GM23338 (cell line): ENCODE data around the gene CIAO3. TPM values are rescaled to one million over a fixed set of nuclear protein-coding genes. Genes with fewer than 3 reads are reported as not detected.
A peak's percentile ranks its signal among the peaks of the same experiment; 100 is the strongest.

ENCODE experiments used
- ATAC-seq: fragments of 200-7000 bp; cut with Tn5 transposase; 3 replicates; pipeline ENCODE4 v1.9.1; 2020
- DNase-seq: peaks from one replicate; pipeline ENCODE4 v3.0.0-alpha.2; 2015; ENCODE audit warnings: low spot score
- H2AFZ ChIP-seq: fragments of 200-600 bp; sonication (generic); 2 replicates; pipeline ENCODE4 v1.8.0; 2016; ENCODE audit warnings: antibody characterized with exemption, mild to moderate bottlenecking, moderate library complexity
- H3F3A ChIP-seq: fragments of 200-600 bp; sonication (generic); replicated peaks from 2 replicates; pipeline ENCODE4 v1.8.0; 2017; ENCODE audit warnings: antibody characterized with exemption, mixed run types, low read depth
- H3K27ac ChIP-seq: fragments of 200-600 bp; sonication (generic); 2 replicates; pipeline ENCODE4 v1.6.1; 2016; ENCODE audit warnings: low read depth
- H3K27me3 ChIP-seq: fragments of 200-600 bp; sonication (generic); 2 replicates; pipeline ENCODE4 v1.8.0; 2016; ENCODE audit warnings: mild to moderate bottlenecking, mixed run types, moderate library complexity; ENCODE audit not compliant: insufficient read depth
- H3K36me3 ChIP-seq: fragments of 200-600 bp; sonication (generic); 2 replicates; pipeline ENCODE4 v1.8.0; 2016; ENCODE audit warnings: mild to moderate bottlenecking; ENCODE audit not compliant: insufficient read depth
- H3K4me1 ChIP-seq: fragments of 200-600 bp; sonication (generic); 2 replicates; pipeline ENCODE4 v1.8.0; 2016; ENCODE audit warnings: mild to moderate bottlenecking, moderate library complexity; ENCODE audit not compliant: insufficient read depth
- H3K4me2 ChIP-seq: fragments of 200-600 bp; sonication (generic); 2 replicates; pipeline ENCODE4 v1.7.1; 2017; ENCODE audit warnings: mixed run types
- H3K4me3 ChIP-seq: fragments of 200-600 bp; sonication (generic); 2 replicates; pipeline ENCODE4 v1.6.1; 2016; ENCODE audit warnings: mixed run types
- H3K79me2 ChIP-seq: fragments of 200-600 bp; sonication (generic); replicated peaks from 2 replicates; pipeline ENCODE4 v1.8.0; 2017; ENCODE audit warnings: mild to moderate bottlenecking; ENCODE audit not compliant: insufficient read depth
- H3K9me2 ChIP-seq: fragments of 200-600 bp; sonication (generic); 2 replicates; pipeline ENCODE4 v1.8.0; 2017; ENCODE audit not compliant: insufficient read depth
- H4K20me1 ChIP-seq: fragments of 200-600 bp; sonication (generic); replicated peaks from 2 replicates; pipeline ENCODE4 v1.8.0; 2017; ENCODE audit warnings: mild to moderate bottlenecking; ENCODE audit not compliant: insufficient read depth
- H3K27ac Mint-ChIP-seq: 2 replicates; pipeline ENCODE4 v1.8.0; 2020; ENCODE audit warnings: inconsistent platforms, mild to moderate bottlenecking, moderate library complexity, mixed read lengths
- H3K27me3 Mint-ChIP-seq: 3 replicates; pipeline ENCODE4 v1.8.0; 2022; ENCODE audit warnings: low read depth, mild to moderate bottlenecking, moderate library complexity, mixed read lengths, inconsistent platforms; ENCODE audit not compliant: insufficient read depth, poor library complexity
- H3K36me3 Mint-ChIP-seq: 3 replicates; pipeline ENCODE4 v1.8.0; 2021; ENCODE audit warnings: low read depth, mild to moderate bottlenecking, inconsistent platforms, moderate library complexity, mixed read lengths
- H3K4me1 Mint-ChIP-seq: 3 replicates; pipeline ENCODE4 v1.8.0; 2020; ENCODE audit warnings: mild to moderate bottlenecking, inconsistent platforms, mixed read lengths
- H3K4me3 Mint-ChIP-seq: 3 replicates; pipeline ENCODE4 v1.8.0; 2021; ENCODE audit warnings: moderate library complexity, mild to moderate bottlenecking, inconsistent platforms, mixed read lengths
- H3K9me3 Mint-ChIP-seq: 3 replicates; pipeline ENCODE4 v1.8.0; 2020; ENCODE audit warnings: moderate library complexity, mild to moderate bottlenecking, inconsistent platforms, mixed read lengths
- CREB1 ChIP-seq: fragments of 250-450 bp; sonication (Bioruptor Pico); IDR thresholded peaks from 2 replicates; pipeline ENCODE4 v1.5.0; 2020; ENCODE audit warnings: low read depth, mild to moderate bottlenecking, moderate library complexity
- EZH2 ChIP-seq: fragments of 200-600 bp; sonication (generic); IDR thresholded peaks from one replicate; pipeline ENCODE4 v1.8.0; 2017; ENCODE audit warnings: antibody characterized with exemption, mild to moderate bottlenecking, low read depth; ENCODE audit not compliant: unreplicated experiment
- NANOG ChIP-seq: IDR thresholded peaks from 2 replicates; pipeline ENCODE4 v1.6.1; 2016; ENCODE audit warnings: antibody characterized with exemption, borderline replicate concordance
- POLR2AphosphoS5 ChIP-seq: IDR thresholded peaks from 2 replicates; pipeline ENCODE4 v1.6.1; 2016; ENCODE audit warnings: antibody characterized with exemption, low read depth
- ZNF331 ChIP-seq: fragments of 250-450 bp; sonication (Bioruptor Pico); IDR thresholded peaks from 2 replicates; pipeline ENCODE4 v1.5.0; 2020; ENCODE audit warnings: low read depth, mild to moderate bottlenecking, moderate library complexity
- polyA plus RNA-seq: library from polyadenylated mRNA; unstranded; fragments of >200 nt; fragmentation: Nextera tagmentation; extraction: Ambion mirVana; gene quantifications from 2 replicates; pipeline ENCODE4 v1.2.1, GENCODE V29; 2016
- total RNA-seq: library from RNA; depleted of rRNA; stranded (reverse); fragments of >200 nt; shearing (Covaris generic); gene quantifications from 2 replicates; pipeline ENCODE4 v1.2.3, GENCODE V29; 2014
- TF ChIP-seq, protein P1 (sequence below): IDR thresholded peaks from one replicate; pipeline ENCODE4 v1.6.1; 2018; ENCODE audit warnings: antibody characterized with exemption; ENCODE audit not compliant: unreplicated experiment
- TF ChIP-seq, protein P2 (sequence below): IDR thresholded peaks from 2 replicates; pipeline ENCODE4 v1.6.1; 2016; ENCODE audit warnings: antibody characterized with exemption
- TF ChIP-seq, protein P3 (sequence below), 2 experiments: fragments of 200-600 bp in 1 of 2; sonication (generic) in 1 of 2; conservative IDR thresholded peaks; 2 replicates each; pipeline versions ENCODE4 v1.5.1 to v1.6.1; 2016 to 2017; ENCODE audit warnings: antibody characterized with exemption in 2 of 2, low read depth in 2 of 2, mild to moderate bottlenecking in 2 of 2, moderate library complexity in 1 of 2

Gene CIAO3
- total and polyA plus RNA-seq, 2 experiments from 2014 or later: 13.0 to 42.3 TPM

DNA sequence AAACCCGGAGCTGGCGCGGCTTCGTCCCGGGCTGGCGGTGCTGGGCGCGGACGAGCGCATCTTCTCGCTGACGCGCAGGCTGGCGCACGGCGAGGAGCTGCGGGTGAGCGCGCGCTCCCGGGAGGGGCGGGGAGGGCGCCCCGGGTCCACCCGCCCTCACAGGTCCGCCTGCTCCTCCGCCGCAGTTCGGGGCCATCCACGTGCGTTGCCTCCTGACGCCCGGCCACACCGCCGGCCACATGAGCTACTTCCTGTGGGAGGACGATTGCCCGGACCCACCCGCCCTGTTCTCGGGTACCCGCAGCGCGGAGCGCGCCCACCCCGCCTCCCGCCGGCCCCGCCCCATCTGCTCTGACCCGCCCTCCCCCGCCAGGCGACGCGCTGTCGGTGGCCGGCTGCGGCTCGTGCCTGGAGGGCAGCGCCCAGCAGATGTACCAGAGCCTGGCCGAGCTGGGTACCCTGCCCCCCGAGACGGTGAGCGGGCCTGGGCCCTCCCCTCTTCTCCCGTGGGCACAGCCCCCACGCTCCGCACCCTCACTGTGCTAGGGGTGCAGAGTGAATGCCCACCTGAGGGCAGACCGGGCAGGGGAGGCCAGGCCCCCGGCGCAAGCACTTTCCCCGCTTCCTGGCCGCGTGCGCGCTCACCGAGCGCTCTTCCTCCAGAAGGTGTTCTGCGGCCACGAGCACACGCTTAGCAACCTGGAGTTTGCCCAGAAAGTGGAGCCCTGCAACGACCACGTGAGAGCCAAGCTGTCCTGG lies 12.5 kb downstream of the CIAO3 start (continued):
- TF ChIP-seq, protein P1, sequence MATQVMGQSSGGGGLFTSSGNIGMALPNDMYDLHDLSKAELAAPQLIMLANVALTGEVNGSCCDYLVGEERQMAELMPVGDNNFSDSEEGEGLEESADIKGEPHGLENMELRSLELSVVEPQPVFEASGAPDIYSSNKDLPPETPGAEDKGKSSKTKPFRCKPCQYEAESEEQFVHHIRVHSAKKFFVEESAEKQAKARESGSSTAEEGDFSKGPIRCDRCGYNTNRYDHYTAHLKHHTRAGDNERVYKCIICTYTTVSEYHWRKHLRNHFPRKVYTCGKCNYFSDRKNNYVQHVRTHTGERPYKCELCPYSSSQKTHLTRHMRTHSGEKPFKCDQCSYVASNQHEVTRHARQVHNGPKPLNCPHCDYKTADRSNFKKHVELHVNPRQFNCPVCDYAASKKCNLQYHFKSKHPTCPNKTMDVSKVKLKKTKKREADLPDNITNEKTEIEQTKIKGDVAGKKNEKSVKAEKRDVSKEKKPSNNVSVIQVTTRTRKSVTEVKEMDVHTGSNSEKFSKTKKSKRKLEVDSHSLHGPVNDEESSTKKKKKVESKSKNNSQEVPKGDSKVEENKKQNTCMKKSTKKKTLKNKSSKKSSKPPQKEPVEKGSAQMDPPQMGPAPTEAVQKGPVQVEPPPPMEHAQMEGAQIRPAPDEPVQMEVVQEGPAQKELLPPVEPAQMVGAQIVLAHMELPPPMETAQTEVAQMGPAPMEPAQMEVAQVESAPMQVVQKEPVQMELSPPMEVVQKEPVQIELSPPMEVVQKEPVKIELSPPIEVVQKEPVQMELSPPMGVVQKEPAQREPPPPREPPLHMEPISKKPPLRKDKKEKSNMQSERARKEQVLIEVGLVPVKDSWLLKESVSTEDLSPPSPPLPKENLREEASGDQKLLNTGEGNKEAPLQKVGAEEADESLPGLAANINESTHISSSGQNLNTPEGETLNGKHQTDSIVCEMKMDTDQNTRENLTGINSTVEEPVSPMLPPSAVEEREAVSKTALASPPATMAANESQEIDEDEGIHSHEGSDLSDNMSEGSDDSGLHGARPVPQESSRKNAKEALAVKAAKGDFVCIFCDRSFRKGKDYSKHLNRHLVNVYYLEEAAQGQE: no peak

DNA sequence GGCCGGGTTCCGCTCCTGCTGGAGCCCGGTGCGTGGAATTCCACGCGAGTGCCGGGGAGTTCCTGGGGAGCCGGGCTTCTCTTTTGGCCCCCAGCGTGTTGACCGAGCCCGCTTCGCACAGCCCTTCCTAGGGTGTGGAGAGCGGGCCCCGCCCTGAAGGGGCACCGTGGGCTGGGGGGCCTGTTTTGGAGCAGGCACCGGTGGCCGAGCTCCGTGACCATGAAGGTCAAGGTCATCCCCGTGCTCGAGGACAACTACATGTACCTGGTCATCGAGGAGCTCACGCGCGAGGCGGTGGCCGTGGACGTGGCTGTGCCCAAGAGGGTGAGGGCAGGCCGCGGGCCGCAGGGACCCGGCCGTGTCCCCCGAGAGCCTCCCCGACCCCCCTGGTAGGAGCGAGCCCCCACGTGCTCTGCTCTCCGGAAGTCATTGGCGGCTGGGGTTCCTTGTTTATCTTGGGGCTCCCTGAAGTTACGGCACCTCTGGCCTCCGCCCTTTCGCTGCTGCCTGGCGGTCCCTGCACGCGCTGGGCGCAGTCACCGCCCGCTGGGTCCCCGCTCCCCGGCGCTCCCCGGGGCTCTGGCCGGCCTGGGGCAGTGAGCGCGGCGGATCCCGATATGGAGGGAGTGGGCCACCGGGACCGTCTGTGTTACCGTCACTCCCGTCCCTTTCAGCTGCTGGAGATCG lies 13.4 kb downstream of the CIAO3 start:
- H3K27me3 Mint-ChIP-seq: peaks cover 18% of the 10 kb centered on the region
- peak overlapping the region; percentile 86 for H3K4me2 ChIP-seq
- H3K4me1 Mint-ChIP-seq: no peaks in the 10 kb centered on the region
- no peaks in the 10 kb centered on the region for H3K9me3 Mint-ChIP-seq
- H3K79me2 ChIP-seq: no peaks in the 10 kb centered on the region
- peak overlapping the region; percentile 71 for H3K4me3 ChIP-seq
- H3K9me2 ChIP-seq: no peaks in the 10 kb centered on the region
- H3K27me3 ChIP-seq: peaks cover 14% of the 10 kb centered on the region; the same call in 1 of the 2 replicates
- peaks cover 12% of the 10 kb centered on the region for H3F3A ChIP-seq
- H2AFZ ChIP-seq: no peak overlapping the region
- H3K4me1 ChIP-seq: no peaks in the 10 kb centered on the region
- ATAC-seq (peak; percentile 7), DNase-seq (peak; percentile 71)
- H4K20me1 ChIP-seq: no peaks in the 10 kb centered on the region
- peaks cover 3% of the 10 kb centered on the region; the same call in 1 of the 3 replicates for H3K36me3 Mint-ChIP-seq
- H3K4me3 Mint-ChIP-seq: peak overlapping the region; percentile 55; the same call in 2 of the 3 replicates
- no peak overlapping the region for H3K27ac Mint-ChIP-seq
- TF ChIP-seq EZH2 (no peak), ZNF331 (CRISPR knock-in tag) (no peak), NANOG (no peak), CREB1 (CRISPR knock-in tag) (no peak), POLR2AphosphoS5 (no peak; the same call in 1 of the 2 replicates)
- TF ChIP-seq, protein P2, sequence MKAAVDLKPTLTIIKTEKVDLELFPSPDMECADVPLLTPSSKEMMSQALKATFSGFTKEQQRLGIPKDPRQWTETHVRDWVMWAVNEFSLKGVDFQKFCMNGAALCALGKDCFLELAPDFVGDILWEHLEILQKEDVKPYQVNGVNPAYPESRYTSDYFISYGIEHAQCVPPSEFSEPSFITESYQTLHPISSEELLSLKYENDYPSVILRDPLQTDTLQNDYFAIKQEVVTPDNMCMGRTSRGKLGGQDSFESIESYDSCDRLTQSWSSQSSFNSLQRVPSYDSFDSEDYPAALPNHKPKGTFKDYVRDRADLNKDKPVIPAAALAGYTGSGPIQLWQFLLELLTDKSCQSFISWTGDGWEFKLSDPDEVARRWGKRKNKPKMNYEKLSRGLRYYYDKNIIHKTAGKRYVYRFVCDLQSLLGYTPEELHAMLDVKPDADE: no peak
- TF ChIP-seq, protein P3, sequence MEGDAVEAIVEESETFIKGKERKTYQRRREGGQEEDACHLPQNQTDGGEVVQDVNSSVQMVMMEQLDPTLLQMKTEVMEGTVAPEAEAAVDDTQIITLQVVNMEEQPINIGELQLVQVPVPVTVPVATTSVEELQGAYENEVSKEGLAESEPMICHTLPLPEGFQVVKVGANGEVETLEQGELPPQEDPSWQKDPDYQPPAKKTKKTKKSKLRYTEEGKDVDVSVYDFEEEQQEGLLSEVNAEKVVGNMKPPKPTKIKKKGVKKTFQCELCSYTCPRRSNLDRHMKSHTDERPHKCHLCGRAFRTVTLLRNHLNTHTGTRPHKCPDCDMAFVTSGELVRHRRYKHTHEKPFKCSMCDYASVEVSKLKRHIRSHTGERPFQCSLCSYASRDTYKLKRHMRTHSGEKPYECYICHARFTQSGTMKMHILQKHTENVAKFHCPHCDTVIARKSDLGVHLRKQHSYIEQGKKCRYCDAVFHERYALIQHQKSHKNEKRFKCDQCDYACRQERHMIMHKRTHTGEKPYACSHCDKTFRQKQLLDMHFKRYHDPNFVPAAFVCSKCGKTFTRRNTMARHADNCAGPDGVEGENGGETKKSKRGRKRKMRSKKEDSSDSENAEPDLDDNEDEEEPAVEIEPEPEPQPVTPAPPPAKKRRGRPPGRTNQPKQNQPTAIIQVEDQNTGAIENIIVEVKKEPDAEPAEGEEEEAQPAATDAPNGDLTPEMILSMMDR (conservative IDR thresholded peaks at IDR 0.05; ENCODE audit: low read depth in 2 of 2): no peak
- no peak overlapping the region for H3K27ac ChIP-seq
- no peaks in the 10 kb centered on the region for H3K36me3 ChIP-seq
